Peyer's patch (tissue), 4 donors: Measurements from ENCODE around the gene FAM110A.

Experiments
- CTCF ChIP-seq, 6 experiments: fragments of 450-650 bp in 4 of 6; fragments of 200-600 bp in 2 of 6; sonication (generic) in 1 of 6; IDR thresholded peaks; one replicate each; pipeline ENCODE4 v1.5.1; 2017 to 2019; ENCODE audit warnings: antibody characterized with exemption in 6 of 6, mild to moderate bottlenecking in 3 of 6, moderate library complexity in 1 of 6
- POLR2A ChIP-seq, 2 donors: fragments of 450-650 bp; IDR thresholded peaks; one replicate each; pipeline ENCODE4 v1.5.1; 2017; ENCODE audit warnings: antibody characterized with exemption in 2 of 2, mild to moderate bottlenecking in 2 of 2, moderate library complexity in 2 of 2

- no peak for TF ChIP-seq CTCF (IDR thresholded peaks at IDR 0.05)
- TF ChIP-seq POLR2A (IDR thresholded peaks at IDR 0.05), result no peak
Measured at GRCh38 chr20:821046-821730, 12.3 kb upstream of the FAM110A start.
